Right forelimb (tissue), 1 donor: Measurements from ENCODE around the gene PDF.

Experiments used
- DNase-seq: peaks from one replicate; pipeline ENCODE4 v3.0.0-alpha.2; 2018

The PDF gene

DNA sequence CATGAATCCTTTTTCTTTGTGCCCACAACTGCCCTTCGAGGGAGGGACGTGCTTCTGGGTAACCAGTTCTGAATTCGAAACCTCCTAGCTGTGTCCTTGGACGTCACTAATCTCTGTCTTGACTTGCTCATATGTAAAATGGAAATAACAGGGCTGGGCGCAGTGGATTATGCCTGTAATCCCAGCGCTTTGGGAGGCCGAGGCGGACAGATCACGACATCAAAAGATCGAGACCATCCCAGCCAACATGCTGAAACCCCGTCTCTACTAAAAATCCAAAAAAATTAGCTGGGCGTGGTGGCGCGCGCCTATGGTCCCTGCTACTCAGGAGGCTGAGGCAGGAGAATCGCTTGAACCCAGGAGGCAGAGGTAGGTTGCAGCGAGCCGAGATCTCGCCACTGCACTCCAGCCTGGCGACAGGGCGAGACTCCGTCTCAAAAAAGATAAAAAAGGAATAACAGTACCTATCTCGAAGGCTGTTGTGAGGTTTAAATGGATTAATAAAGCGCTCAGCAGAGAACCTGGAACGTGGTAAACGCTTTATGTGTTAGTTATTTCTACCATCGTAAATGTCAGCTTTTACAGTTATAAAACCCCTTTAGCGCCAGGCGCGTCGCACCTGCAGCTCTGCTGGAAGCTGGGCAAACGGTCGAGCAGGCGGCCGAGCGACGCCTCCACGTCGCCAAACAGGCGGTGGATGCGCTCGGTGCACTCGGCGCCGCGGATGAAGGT lies 8.3 kb upstream of the PDF start:
- no peak for DNase-seq

DNA sequence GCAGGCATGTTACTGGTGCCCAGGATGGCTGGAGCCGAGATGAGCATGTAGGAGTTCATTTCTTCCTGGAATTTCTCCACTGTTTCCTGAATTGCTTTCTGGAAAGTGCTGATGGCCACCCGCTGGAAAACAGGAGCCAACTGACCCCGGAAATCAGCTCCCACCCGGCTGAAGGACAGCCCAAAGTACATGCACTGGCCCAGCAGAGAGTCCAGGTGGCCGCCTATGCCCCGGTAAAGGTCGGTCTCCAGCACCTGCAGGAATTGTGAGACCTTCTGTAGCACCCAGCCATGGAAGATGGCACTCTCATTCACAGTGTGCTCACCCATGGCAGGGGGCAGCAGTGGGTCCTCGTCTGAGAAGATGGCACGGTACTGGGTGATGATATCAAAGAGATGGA lies 4.3 kb upstream of the PDF start:
- DNase-seq: no peak

DNA sequence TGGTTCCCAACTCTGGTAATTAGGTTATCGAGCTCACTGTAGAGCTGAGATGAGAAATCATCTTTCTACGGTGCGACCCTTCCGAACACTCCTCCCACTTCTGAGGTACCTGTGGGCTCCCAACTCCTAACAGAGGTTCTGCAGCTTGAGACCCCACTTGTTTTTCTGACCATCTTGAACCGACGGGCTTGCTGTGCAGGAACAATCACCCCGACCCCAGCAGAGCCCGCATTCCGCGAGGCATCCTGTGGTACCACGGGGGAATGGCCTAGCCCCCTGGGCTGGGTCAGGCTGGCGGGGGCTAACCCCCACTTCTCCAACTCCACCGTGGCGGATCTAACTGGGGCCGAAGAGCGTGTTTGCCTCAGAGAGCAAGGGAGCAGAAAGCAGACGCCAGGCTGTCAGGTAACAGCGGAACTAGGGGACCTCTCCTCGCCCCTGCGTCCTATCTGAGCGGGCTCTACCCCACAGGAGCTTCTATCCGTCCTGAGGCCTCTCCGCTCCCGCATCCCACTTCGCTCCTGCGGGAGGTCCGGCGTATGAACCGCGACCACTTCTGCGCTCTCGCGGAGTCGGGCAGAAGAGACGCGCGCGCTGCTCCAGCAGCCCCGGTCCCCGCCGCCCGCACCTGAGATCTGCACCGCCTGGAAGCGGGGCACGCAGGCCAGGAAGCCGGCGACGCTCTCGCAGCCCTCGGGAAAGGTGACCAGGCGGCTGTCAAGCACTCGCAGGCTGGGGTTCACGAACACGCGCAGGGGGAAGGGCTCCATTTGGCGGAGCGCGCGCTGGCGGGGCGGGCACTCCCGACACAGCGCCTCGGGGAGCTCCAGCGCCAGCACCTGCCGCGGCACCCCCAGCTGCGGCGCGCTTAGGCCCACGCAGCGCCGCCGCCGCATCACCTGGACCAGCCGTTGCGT lies 761 bp downstream of the PDF start:
- peak; percentile 50 for DNase-seq

DNA sequence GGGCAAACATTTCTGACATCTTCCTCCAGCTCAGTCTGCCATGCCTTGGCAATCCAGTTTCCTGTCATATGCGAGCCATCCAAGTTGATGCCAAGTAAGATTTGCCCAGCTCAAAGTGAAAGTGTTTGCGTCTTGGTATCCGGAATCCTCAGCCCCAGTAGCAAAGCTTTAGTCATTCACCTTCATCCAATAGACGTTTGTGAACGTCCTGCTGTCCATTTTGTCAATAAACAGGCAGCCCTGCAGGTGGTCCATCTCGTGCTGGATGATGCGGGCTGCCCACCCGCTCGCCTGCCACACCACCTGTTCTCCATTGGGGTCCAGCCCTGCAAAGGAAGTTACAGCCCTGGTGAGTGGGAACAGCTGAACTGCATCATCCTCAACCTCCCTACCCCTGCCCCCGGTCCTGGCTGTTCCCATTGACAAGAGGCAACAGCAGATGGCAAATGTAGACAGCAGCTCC lies 1.5 kb downstream of the PDF start:
- DNase-seq: no peak

- no peak for DNase-seq
Observed at GRCh38 chr16:69327585-69328310, 2.6 kb downstream of the PDF start.

GRCh38 chr16:69326172-69326873 lies 4.1 kb downstream of the PDF start:
- DNase-seq: no peak

DNA sequence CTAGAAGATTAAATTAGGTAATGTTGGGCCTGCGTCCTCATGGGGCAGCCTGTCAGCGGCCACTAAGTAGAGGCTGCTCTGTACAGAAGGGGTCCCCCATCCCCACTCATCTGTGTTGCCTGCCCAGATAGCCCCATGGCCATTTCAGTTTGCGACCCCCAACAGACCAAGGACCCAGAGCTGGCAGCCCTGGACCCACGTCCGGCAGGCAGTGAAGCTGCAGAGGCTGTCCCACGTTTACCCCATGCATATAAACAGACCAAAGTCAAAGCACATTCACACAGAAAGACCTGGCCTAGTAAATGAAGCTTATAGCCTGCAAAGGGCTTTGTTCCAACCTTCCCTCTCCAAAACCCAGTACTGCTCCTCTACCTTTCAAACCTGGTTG lies 4.6 kb downstream of the PDF start:
- no peak for DNase-seq

DNA sequence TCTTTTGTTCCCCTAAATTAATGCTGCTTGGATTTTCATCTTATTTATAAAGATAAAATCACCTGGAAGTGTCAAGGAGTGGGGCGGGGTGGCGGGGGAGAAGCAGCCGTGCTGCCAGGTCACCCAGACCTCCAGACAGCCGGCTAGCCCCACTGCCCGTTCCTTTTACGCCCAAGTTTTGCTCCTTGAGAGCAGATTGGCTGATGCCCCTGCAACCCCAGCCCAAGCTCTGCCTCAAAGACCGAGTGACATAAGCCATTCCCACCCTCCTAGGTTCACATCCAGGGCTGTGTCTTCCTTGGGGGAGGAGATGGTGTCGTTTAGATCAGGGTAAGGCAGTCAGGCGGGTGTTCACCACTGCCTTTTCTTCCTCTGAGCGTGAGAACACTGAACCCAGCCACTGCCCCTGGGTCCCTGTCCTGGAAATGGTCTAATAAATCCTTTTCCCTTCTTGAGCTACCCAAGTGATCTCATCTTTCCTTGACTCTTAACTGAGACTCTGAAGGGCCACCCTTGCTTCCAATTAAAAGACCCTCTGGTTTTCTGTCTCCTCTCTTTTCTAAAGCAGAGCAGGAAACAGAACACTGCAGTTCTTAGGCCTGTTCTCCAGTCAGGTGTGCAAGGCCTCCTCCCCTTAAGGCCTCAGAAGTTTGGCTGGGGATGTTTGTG lies 5.7 kb downstream of the PDF start:
- DNase-seq: no peak

DNA sequence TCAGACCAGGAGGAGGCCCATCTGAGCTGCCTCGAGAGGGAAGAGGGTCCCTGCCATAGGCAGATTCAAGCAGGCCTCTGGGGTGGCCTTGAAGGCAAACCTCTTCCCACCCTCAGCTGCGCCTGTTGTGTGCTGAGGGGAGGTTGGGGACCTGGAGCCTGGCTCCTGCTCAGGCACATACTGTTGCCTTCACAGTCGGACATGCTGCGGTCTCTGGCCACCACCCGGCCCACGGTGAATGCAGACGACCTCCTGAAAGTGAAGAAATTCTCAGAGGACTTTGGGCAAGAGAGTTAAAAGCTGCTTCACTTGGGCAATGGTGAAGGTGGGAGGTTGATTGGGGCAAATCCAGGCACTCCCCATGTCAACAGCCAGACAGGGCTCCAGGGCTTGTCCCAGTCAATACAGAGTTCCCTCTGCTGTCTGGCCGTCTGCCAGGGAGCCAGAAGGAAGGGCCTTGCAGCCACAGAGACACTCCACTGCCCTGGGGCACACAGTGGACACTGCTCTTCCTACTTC lies 6.3 kb downstream of the PDF start:
- no peak for DNase-seq

- no peak for DNase-seq
Observed at GRCh38 chr16:69323415-69323814, 7.0 kb downstream of the PDF start.

GRCh38 chr16:69322343-69322742 lies 8.0 kb downstream of the PDF start:
- DNase-seq: no peak

GRCh38 chr16:69321080-69321479 lies 9.3 kb downstream of the PDF start:
- DNase-seq: no peak

DNA sequence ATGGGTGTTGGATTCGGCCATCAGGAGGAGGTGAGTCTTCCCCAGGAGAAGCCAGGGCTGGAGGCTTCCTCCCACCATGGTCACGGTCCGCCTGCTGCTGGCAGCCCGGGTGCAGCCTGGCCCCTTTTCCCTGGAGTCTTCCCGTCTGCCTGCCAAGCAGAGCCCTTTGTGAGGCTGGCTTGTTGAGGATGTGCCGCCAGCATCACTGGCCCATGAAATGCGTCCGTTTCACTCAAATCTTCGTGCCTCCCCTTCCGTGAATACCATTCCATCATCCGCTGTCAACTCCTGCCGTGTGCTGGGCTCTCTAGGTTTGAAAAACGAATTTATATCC lies 9.7 kb downstream of the PDF start:
- no peak for DNase-seq

- DNase-seq: no peak
Observed at GRCh38 chr16:69319826-69320739, 10.3 kb downstream of the PDF start.

DNA sequence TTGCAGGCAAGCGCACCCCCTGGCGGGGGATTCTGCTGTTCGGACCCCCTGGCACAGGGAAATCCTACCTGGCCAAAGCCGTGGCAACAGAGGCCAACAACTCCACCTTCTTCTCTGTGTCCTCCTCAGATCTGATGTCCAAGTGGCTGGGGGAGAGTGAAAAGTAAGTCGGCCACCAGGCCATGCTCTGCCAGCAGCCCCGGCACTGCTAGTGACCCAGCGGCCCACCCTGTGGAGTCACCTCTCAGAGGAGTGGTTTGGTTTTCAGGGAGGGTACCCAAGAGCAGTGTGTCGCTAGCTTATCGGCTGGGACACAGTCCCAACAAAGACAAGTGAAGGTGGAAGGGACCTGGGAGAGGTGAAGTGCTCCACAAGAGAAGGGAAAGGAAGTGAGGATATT lies 11.0 kb downstream of the PDF start:
- no peak for DNase-seq

DNA sequence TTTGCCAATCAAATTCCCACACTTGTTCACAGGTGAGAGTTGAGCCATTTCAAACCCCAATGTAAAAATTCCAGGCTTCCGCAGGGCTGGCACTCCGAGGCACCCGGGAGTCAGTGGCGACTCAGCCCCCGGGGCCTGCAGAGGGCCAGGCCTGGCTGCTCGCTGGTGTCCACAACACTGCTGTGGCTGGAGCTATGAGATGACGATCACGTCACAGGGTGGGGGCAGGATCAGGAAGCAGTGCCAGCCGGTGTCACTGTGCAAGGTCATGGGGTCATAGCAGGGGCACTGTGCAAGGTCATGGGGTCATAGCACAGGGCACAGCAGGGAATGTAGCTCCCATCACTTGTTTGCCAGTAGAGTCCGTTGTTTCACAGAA lies 11.5 kb downstream of the PDF start:
- no peak for DNase-seq

DNA sequence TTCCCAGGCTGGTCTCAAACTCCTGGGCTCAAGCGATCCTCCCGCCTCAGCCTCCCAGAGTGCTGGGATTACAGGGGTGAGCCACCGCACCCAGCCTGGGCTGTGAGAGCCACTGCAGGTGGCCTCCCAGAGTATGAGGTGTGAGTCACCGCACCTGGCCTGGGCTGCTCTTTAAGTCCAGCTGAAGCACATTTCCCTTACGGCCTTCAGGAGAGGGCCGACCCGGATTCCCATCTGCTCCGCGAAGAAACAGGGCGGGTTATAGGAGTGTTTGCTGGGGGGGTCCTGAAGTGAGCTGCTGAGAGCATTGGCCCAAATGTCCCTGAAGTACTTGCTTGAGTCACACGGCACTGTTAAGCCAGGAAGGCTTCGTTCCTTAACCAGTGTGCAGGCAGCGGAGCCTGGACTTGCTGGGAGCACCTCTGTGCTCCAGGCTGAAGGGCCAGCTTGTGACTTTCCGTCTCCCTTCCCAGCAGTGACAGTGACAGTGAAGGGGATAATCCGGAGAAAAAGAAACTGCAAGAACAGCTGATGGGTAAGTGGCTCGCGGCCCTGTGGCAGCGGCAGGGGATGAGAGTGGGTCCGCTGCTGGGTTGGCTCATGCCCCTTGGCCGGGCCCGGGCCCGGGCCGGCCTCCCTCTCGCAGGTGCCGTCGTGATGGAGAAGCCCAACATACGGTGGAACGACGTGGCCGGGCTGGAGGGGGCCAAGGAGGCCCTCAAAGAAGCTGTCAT lies 12.0 kb downstream of the PDF start:
- DNase-seq: no peak

- DNase-seq: no peak
Observed at GRCh38 chr16:69316595-69317034, 13.8 kb downstream of the PDF start.

- DNase-seq: no peak
Observed at GRCh38 chr16:69315486-69316311, 14.7 kb downstream of the PDF start.
